ENCODE results near the gene MYO3A.

The MYO3A gene

GRCh38 chr10:25933653-25934608, at the start of gene MYO3A:
Gene MYO3A, plus strand, starts transcription at chr10:25934229. Its CDS starts 17,882 bp downstream, at chr10:25952111.
- peak in 1 of 2 experiments; percentile 19 for DNase-seq

GRCh38 chr10:25888627-25889026, 45.4 kb upstream of the MYO3A start:
- peak; percentile 10 to 24 for DNase-seq

DNA sequence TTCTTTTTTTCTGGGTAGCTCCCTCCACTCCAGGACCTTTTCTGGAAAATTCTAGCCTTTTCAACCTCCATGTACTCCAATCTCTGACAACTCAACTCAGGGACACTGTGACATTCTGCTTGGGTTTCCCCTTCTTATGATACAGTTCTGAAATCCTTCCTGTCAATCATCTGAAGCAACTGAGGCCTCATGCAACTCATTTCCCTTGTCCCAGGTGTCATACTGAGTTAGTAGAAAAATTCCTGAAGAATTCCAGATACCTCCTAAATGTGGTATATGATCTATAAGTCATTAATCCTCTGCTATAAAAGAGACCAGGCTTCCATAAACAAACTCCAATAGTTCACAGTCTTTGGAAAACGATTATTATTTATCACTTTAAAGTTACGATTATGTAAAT, 43.0 kb upstream of the MYO3A start:
- DNase-seq: no peak

DNA sequence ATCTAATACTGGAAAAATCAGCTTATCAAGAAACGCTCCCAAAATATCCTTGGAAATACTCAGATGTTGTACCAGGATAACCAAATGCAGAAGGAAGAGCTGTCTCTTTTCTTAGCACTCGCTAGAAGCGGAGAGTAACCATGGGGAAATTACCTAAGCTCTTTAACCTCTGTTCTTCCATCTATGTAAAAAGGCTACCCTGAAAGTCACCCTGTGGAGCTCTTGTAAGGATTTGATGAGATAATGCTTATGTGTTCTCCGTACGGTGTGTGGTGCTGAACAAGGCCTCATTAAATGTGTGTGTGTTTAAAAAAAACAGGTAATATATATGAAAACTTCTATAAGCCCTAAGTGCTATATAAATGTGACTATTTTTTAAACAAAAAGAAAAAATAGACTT, 38.2 kb upstream of the MYO3A start:
- DNase-seq: no peak

- no peak for DNase-seq
These were observed 37.6 kb upstream of the MYO3A start for GRCh38 chr10:25896421-25896820.

- DNase-seq: no peak
These were observed 34.7 kb upstream of the MYO3A start for GRCh38 chr10:25899304-25899703.

GRCh38 chr10:25901199-25901598, 32.8 kb upstream of the MYO3A start:
- DNase-seq: no peak

DNA sequence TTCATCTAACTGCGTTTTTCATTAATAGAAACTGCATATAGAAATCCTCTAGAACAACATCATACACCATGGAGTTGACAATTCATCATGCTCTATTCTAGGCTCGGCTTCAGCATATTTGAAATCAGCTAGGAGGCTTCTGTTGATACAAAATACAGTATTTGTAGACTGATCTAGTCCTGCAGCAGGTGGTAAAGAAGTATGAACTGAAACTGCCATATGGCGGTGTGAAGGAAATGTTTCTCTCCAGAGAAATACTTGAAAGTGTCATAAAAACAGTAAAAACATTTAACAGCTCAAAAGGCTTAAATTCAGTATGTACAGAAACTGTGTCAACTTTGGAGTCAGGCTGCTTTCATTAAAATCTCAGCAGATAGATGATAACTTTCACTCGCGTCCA, 32.0 kb upstream of the MYO3A start:
- DNase-seq: peak in 1 of 2 experiments; percentile 31

GRCh38 chr10:25907261-25907660, 26.8 kb upstream of the MYO3A start:
- DNase-seq: no peak

DNA sequence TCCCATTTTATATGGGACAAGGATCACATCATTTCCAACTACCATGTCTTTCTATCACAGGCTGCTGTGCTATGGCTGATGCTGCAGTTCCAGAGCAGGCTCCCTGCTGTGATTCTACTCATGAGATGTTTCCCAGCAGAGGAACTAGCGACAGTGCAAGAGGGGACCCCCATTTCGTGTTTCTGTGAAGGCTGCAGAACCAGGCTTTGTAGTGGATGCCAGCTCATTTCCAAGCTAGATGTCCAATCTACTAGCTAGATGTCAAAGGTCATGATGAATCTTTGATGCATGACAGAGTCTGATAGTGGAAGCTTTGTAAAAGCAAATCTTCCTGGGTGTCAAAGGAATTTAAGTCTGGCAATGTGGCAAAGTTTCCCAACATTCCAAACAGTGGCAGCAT, 21.2 kb upstream of the MYO3A start:
- DNase-seq: no peak

- DNase-seq: no peak
These were observed 19.3 kb upstream of the MYO3A start for GRCh38 chr10:25914776-25915175.

GRCh38 chr10:25934621-25935139, 651 bp downstream of the MYO3A start:
- DNase-seq: peak; percentile 13 to 27

GRCh38 chr10:25938405-25938804, 4.4 kb downstream of the MYO3A start:
- no peak for DNase-seq

DNA sequence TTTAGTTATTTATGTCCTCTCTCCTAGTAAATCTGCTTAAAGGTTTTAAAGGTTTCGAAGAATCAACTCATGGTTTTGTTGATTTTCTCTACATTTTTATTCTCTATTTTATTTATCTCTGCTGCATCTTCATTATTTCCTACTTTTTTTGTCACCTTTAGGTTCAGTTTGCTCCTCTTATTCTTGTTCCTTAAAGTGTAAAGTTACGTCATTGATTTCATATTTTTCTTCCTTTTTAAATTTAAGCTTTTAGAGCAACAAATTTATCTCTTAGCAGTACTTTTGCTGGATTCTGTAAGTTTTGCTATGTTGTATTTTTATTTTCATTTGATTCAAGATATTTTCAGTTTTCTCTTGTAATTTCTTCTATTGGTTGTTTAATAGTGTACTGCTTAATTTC, 10.7 kb downstream of the MYO3A start:
- DNase-seq: no peak

GRCh38 chr10:25952857-25953256, 18.8 kb downstream of the MYO3A start:
- no peak for DNase-seq

DNA sequence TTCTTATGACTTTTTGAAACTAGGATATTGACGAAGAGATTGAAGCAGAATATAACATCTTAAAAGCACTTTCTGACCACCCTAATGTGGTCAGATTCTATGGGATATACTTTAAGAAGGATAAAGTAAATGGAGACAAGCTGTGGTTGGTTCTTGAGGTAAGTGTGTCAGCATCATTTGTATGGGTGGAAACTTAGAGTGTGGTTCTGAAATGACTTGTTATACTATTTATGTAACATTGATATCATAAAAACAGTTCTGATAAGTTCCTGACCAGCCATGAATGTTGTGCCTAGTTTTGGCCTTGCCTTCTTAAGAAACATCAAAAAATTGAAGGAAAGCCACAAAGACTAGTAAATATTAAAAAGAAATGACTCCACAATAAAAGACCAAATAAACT, 20.8 kb downstream of the MYO3A start:
- no peak for DNase-seq

DNA sequence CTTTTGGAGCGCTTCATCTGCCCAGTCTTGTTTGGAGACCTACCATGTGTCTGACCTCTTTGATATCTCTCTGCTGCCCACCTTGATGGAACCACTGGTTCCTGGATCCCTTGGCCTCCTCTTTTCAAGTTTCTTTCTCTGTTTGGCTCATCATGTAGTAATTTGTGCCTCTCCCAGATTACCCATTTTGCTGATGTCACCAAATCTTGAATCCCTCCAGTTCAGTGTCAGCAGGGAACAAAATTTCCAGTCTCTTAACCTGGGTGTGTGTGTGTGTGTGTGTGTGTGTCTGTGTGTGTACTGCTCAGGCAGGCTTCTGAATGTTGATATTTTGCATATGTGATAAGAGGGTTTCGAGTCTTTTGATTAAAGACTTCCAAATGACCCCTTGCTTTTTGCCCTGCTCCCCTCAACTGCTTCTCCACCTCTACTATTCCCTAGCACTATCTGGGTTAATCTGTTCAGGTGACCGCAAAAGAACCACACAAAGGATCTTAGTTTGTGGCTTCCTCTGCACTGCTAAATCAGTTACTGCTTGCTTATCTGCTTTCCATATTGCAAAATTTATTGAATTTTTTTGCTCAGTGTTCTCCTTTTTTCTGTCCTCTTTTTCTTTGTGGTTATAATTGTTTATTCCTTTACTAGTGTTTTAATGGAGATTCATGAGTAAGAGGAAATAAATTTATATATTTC, 25.7 kb downstream of the MYO3A start:
- DNase-seq: no peak

- DNase-seq: no peak
These were observed 31.6 kb downstream of the MYO3A start for GRCh38 chr10:25965584-25965983.

GRCh38 chr10:25966844-25967243, 32.8 kb downstream of the MYO3A start:
- DNase-seq: no peak

- no peak for DNase-seq
These were observed 38.6 kb downstream of the MYO3A start for GRCh38 chr10:25972631-25973030.

DNA sequence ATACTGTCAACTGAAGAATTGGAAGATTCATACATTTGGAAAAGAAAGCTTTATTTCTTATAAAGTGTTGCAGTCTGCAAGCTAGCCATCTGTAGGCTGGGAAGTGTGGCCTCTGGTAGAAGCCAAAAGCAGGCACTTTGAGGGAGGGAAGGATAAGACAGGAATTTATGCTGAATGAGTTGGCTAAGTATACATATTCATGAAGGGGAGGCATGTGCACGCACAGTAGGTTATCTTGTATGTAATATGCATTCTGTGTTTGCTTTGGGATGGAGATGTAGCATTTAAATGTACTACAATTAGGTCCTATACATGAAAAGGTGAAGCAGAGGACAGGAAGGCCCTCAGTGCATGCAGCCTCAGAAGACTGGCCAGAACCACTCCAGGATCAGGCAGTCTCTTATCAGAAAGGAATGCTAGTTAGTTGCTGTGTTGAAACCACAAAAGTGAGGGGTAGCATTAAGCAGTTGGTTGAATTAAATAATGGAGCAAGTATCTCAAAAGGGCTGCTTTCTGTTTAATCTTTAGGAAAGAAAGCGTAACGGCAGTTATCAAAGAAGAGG, 40.9 kb downstream of the MYO3A start:
- DNase-seq: no peak

GRCh38 chr10:25978771-25979170, 44.7 kb downstream of the MYO3A start:
- no peak for DNase-seq

DNA sequence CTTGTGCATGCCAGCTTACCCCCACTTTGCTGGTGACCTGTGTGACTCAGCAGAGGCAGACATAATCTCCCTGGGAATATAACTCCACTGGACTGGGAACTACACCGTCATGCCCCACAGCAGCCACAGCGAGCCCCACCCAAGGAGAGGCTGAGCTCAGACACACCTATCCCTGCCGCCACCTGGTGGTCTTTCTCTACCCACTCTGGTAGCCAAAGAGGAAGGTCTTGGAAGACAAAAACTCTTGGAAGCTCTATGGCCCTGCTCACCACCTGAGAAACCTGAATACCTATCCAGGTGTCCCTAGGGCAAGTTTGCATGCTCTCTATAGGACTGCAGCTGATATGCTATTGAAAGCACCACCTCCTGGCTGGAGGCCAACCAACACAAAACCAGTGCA, 48.1 kb downstream of the MYO3A start:
- DNase-seq: no peak

DNA sequence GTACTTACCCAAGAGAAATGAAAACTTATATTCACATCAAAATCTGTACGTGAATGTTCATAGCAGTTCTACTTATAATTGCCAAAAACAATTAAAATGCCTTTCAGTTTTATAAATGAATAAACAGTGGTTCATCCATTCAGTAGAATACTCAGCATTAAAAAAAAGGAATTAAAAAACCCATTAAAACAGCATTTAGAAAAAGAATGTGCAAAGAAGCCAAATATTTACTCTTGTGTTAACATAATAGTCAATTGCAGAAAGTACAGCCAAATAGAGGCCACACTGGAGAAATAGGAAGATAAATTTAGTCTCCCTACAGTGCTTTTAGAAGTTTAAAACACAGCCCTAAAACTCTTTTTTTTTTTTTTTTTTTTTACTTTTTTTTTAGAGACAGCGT, 54.6 kb downstream of the MYO3A start:
- DNase-seq: no peak
